ENCODE results near the gene SYN1. TPM values are rescaled to one million over a fixed set of nuclear protein-coding genes. Genes with fewer than 3 reads are reported as not detected.

The SYN1 gene
- total and polyA plus RNA-seq, 3 experiments from 2014 or later: 0.35 to 0.94 (median 0.60) TPM

- Histone ChIP-seq H3K27me3 (ENCODE audit: insufficient read depth, low read length, poor library complexity, severe bottlenecking) (no peaks in the 10 kb centered on the region), H3K4me3 (ENCODE audit: low read length) (no peak overlapping the region), H3K4me1 (ENCODE audit: insufficient read depth, low read length) (no peaks in the 10 kb centered on the region), H3K36me3 (ENCODE audit: insufficient read depth, low read length) (peaks cover 15% of the 10 kb centered on the region), H3K27ac (ENCODE audit: low read depth, low read length) (no peak overlapping the region), H3K9me3 (ENCODE audit: low read length) (no peaks in the 10 kb centered on the region)
- DNase-seq: no peak
- CTCF ChIA-PET: no interaction called here
- Mint-ChIP-seq H3K9me3 (no peaks in the 10 kb centered on the region), H3K36me3 (peaks cover 7 to 44% (median 8%) of the 10 kb centered on the region in 3 donors), H3K27me3 (peaks cover 6 to 17% of the 10 kb centered on the region in 2 donors), H3K27ac (peak overlapping the region in 1 of 8 donors; percentile 50), H3K4me1 (peaks cover 5 to 13% (median 10%) of the 10 kb centered on the region in 3 donors), H3K4me3 (peak overlapping the region in 1 of 7 donors; percentile 27)
- POLR2A ChIA-PET: no interaction called here
Observed at GRCh38 chrX:47572773-47573340, 46.8 kb downstream of the SYN1 start.

DNA sequence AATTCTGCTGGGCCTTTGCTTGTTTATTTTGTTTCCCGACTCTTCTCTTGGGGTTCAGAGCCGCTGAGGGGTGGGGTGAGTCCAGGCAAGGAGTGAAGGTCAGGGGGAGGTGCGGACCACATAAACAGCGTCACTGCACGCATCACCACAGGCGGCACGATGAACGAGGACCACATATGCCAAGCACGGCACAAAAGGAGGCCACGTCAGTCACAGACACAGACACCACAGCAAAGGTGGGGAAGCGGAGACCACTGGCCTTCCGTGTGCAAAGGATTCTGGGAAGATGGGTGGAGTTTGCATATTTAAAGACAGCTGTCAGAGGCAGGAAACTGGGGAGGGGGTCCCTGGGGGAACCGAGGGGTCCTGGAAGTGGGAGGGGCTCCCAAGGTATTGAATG, 47.8 kb downstream of the SYN1 start:
- peaks cover 6 to 14% of the 10 kb centered on the region in 2 donors for H3K27me3 Mint-ChIP-seq
- H3K4me3 Mint-ChIP-seq: no peak overlapping the region
- H3K4me1 Mint-ChIP-seq: peaks cover 5 to 17% (median 12%) of the 10 kb centered on the region in 3 donors
- no peaks in the 10 kb centered on the region for H3K9me3 Mint-ChIP-seq
- Histone ChIP-seq H3K4me3 (ENCODE audit: low read length) (no peak overlapping the region), H3K9me3 (ENCODE audit: low read length) (no peaks in the 10 kb centered on the region), H3K27me3 (ENCODE audit: insufficient read depth, low read length, poor library complexity, severe bottlenecking) (no peaks in the 10 kb centered on the region), H3K36me3 (ENCODE audit: insufficient read depth, low read length) (peaks cover 25% of the 10 kb centered on the region), H3K27ac (ENCODE audit: low read depth, low read length) (no peak overlapping the region), H3K4me1 (ENCODE audit: insufficient read depth, low read length) (no peaks in the 10 kb centered on the region)
- no peak for DNase-seq
- POLR2A ChIA-PET: no interaction called here
- peak overlapping the region in 2 of 8 donors; percentile 17 to 45 for H3K27ac Mint-ChIP-seq
- peaks cover 7 to 54% (median 8%) of the 10 kb centered on the region in 3 donors for H3K36me3 Mint-ChIP-seq
- CTCF ChIA-PET: no interaction called here

DNA sequence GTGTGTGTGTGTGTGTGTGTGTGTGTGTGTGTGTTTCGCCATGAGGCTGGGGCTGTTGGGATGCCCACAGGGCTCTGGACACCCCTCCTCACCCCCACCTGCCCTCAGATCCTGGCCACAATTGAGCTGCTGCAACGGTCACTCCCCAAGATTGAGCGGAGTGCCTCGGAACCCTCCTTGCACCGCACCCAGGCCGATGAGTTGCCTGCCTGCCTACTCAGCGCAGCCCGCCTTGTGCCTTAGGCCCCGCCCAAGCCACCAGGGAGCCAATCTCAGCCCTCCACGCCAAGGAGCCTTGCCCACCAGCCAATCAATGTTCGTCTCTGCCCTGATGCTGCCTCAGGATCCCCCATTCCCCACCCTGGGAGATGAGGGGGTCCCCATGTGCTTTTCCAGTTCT, 48.4 kb downstream of the SYN1 start:
- CTCF ChIA-PET: no interaction called here
- no peaks in the 10 kb centered on the region for H3K9me3 ChIP-seq (ENCODE audit: low read length)
- POLR2A ChIA-PET: no interaction called here
- Mint-ChIP-seq H3K27me3 (peaks cover 6 to 15% of the 10 kb centered on the region in 2 donors), H3K27ac (peak overlapping the region in 2 of 8 donors; percentile 45 to 70), H3K4me3 (no peak overlapping the region), H3K4me1 (peaks cover 5 to 20% (median 12%) of the 10 kb centered on the region in 3 donors), H3K9me3 (no peaks in the 10 kb centered on the region), H3K36me3 (peaks cover 8 to 60% (median 8%) of the 10 kb centered on the region in 3 donors)
- H3K4me3 ChIP-seq (ENCODE audit: low read length): no peak overlapping the region
- no peak overlapping the region for H3K27ac ChIP-seq (ENCODE audit: low read depth, low read length)
- no peaks in the 10 kb centered on the region for H3K4me1 ChIP-seq (ENCODE audit: insufficient read depth, low read length)
- DNase-seq: no peak
- peaks cover 30% of the 10 kb centered on the region for H3K36me3 ChIP-seq (ENCODE audit: insufficient read depth, low read length)
- H3K27me3 ChIP-seq (ENCODE audit: insufficient read depth, low read length, poor library complexity, severe bottlenecking): no peaks in the 10 kb centered on the region

DNA sequence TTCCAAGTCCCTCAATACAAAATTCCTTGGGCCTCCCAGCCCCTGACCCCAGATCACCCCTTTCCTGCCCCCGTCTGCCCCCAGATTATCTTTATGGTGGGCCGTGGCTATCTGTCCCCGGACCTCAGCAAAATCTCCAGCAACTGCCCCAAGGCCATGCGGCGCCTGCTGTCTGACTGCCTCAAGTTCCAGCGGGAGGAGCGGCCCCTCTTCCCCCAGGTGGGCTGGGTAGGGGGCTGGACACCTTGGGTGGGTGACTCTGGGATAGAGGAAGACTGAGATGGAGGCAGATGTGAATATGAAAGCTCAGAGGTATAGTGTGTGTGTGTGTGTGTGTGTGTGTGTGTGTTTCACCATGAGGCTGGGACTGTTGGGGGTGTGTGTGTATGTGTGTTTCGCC, 48.9 kb downstream of the SYN1 start:
- peaks cover 6 to 13% of the 10 kb centered on the region in 2 donors for H3K27me3 Mint-ChIP-seq
- H3K27ac Mint-ChIP-seq: peak overlapping the region in 1 of 8 donors; percentile 70
- peaks cover 5 to 20% (median 12%) of the 10 kb centered on the region in 3 donors for H3K4me1 Mint-ChIP-seq
- H3K4me3 Mint-ChIP-seq: no peak overlapping the region
- H3K9me3 Mint-ChIP-seq: no peaks in the 10 kb centered on the region
- ChIA-PET POLR2A (no interaction called here), CTCF (no interaction called here)
- H3K4me1 ChIP-seq (ENCODE audit: insufficient read depth, low read length): no peaks in the 10 kb centered on the region
- no peak overlapping the region for H3K4me3 ChIP-seq (ENCODE audit: low read length)
- H3K27ac ChIP-seq (ENCODE audit: low read depth, low read length): no peak overlapping the region
- H3K36me3 ChIP-seq (ENCODE audit: insufficient read depth, low read length): peaks cover 30% of the 10 kb centered on the region
- H3K36me3 Mint-ChIP-seq: peaks cover 8 to 62% (median 10%) of the 10 kb centered on the region in 3 donors
- no peaks in the 10 kb centered on the region for H3K9me3 ChIP-seq (ENCODE audit: low read length)
- H3K27me3 ChIP-seq (ENCODE audit: insufficient read depth, low read length, poor library complexity, severe bottlenecking): no peaks in the 10 kb centered on the region
- DNase-seq: no peak

GRCh38 chrX:47568656-47569295, 50.9 kb downstream of the SYN1 start:
- DNase-seq: peak in 3 of 5 donors; percentile 7 to 40 (median 25)
- H3K27ac Mint-ChIP-seq: no peak overlapping the region
- no peaks in the 10 kb centered on the region for H3K27me3 ChIP-seq (ENCODE audit: insufficient read depth, low read length, poor library complexity, severe bottlenecking)
- H3K27ac ChIP-seq (ENCODE audit: low read depth, low read length): no peak overlapping the region
- H3K27me3 Mint-ChIP-seq: peaks cover 6 to 13% of the 10 kb centered on the region in 2 donors
- ChIA-PET POLR2A (interaction anchor here (0.5 kb wide), 1 partner anchor 11 kb away, joined by 4 read pairs; no protein-coding TSS in a partner anchor), CTCF (interaction anchor here (0.7 kb wide), 1 partner anchor 13 kb away, joined by 3 read pairs; no protein-coding TSS in a partner anchor)
- peaks cover 9% of the 10 kb centered on the region for H3K4me1 ChIP-seq (ENCODE audit: insufficient read depth, low read length)
- H3K36me3 ChIP-seq (ENCODE audit: insufficient read depth, low read length): peaks cover 42% of the 10 kb centered on the region
- H3K4me3 ChIP-seq (ENCODE audit: low read length): no peak overlapping the region
- H3K9me3 ChIP-seq (ENCODE audit: low read length): no peaks in the 10 kb centered on the region
- H3K4me1 Mint-ChIP-seq: peaks cover 13 to 31% (median 18%) of the 10 kb centered on the region in 3 donors
- no peaks in the 10 kb centered on the region for H3K9me3 Mint-ChIP-seq
- H3K36me3 Mint-ChIP-seq: peaks cover 8 to 76% (median 10%) of the 10 kb centered on the region in 3 donors
- no peak overlapping the region for H3K4me3 Mint-ChIP-seq

DNA sequence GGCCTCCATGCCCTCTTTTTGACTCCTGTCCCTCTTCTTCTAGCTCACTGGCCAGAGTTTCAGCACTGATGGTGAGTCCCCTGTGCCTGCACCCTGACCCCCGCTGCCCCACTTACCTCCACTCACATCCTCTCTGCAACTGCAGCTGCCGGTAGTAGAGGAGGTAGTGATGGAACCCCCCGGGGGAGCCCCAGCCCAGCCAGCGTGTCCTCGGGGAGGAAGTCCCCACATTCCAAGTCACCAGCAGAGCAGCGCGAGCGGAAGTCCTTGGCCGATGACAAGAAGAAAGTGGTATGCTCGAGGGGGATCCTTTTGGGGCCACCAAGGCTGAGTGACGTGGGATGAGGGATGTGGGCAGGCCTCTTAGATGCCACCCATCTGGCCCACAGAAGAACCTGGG, 52.8 kb downstream of the SYN1 start:
- no peak overlapping the region for H3K4me3 Mint-ChIP-seq
- no peaks in the 10 kb centered on the region for H3K27me3 ChIP-seq (ENCODE audit: insufficient read depth, low read length, poor library complexity, severe bottlenecking)
- peaks cover 0 to 13% of the 10 kb centered on the region in 2 donors for H3K27me3 Mint-ChIP-seq
- no peak overlapping the region for H3K27ac Mint-ChIP-seq
- H3K9me3 ChIP-seq (ENCODE audit: low read length): no peaks in the 10 kb centered on the region
- H3K4me3 ChIP-seq (ENCODE audit: low read length): no peak overlapping the region
- peaks cover 27% of the 10 kb centered on the region for H3K4me1 ChIP-seq (ENCODE audit: insufficient read depth, low read length)
- H3K36me3 Mint-ChIP-seq: peaks cover 4 to 86% (median 10%) of the 10 kb centered on the region in 3 donors
- no peaks in the 10 kb centered on the region for H3K9me3 Mint-ChIP-seq
- CTCF ChIA-PET: no interaction called here
- POLR2A ChIA-PET: no interaction called here
- no peak overlapping the region for H3K27ac ChIP-seq (ENCODE audit: low read depth, low read length)
- peaks cover 42% of the 10 kb centered on the region for H3K36me3 ChIP-seq (ENCODE audit: insufficient read depth, low read length)
- peaks cover 21 to 37% (median 21%) of the 10 kb centered on the region in 3 donors for H3K4me1 Mint-ChIP-seq
- DNase-seq: no peak

- no peak overlapping the region for H3K4me3 ChIP-seq (ENCODE audit: low read length)
- H3K9me3 Mint-ChIP-seq: no peaks in the 10 kb centered on the region
Observed at GRCh38 chrX:47564438-47565085, 55.1 kb downstream of the SYN1 start.

More at GRCh38 chrX:47564438-47565085, 55.1 kb downstream of the SYN1 start:
- ChIA-PET CTCF (no interaction called here), POLR2A (no interaction called here)
- no peaks in the 10 kb centered on the region for H3K9me3 ChIP-seq (ENCODE audit: low read length)
- H3K27ac ChIP-seq (ENCODE audit: low read depth, low read length): no peak overlapping the region
- no peaks in the 10 kb centered on the region for H3K27me3 ChIP-seq (ENCODE audit: insufficient read depth, low read length, poor library complexity, severe bottlenecking)
- peaks cover 0 to 3% of the 10 kb centered on the region in 2 donors for H3K27me3 Mint-ChIP-seq
- H3K4me3 Mint-ChIP-seq: peak overlapping the region in 6 of 7 donors; percentile 0 to 88 (median 26)
- H3K4me1 Mint-ChIP-seq: peaks cover 32 to 55% (median 36%) of the 10 kb centered on the region in 3 donors
- no peak for DNase-seq
- peaks cover 2 to 70% (median 4%) of the 10 kb centered on the region in 3 donors for H3K36me3 Mint-ChIP-seq
- H3K36me3 ChIP-seq (ENCODE audit: insufficient read depth, low read length): peaks cover 42% of the 10 kb centered on the region
- H3K27ac Mint-ChIP-seq: peak overlapping the region in 3 of 8 donors; percentile 7 to 66 (median 43)
- peaks cover 33% of the 10 kb centered on the region for H3K4me1 ChIP-seq (ENCODE audit: insufficient read depth, low read length)

Measured in CD8-positive, alpha-beta memory T cell (primary cell).